AG04450 (cell line): Measurements from ENCODE around the gene GTPBP10. TPM values are rescaled to one million over a fixed set of nuclear protein-coding genes. Genes with fewer than 3 reads are reported as not detected.
"Not testable (repeated sequence)": the region's sequence is repeated elsewhere in the genome, so short reads cannot be mapped to it uniquely, and the experiment has no call there.

ENCODE experiments used
- CTCF ChIA-PET: fragments of 300-600, 350-600 bp; formaldehyde crosslinking; extraction: SDS; loops from one replicate; lab custom pipeline; 2022; ENCODE audit warnings: antibody characterized with exemption, inconsistent platforms; lab: Charles Lee
- POLR2A ChIA-PET: fragments of 350-600 bp; formaldehyde crosslinking; extraction: SDS; loops from one replicate; lab custom pipeline; 2021; ENCODE audit warnings: antibody characterized with exemption, inconsistent platforms; lab: Yijun Ruan, JAX
- DNase-seq: peaks from one replicate; pipeline ENCODE4 v3.0.0-alpha.2; 2011; ENCODE audit warnings: low read depth, low spot score
- H3K27ac ChIP-seq: one replicate; pipeline ENCODE4 v1.5.1; 2012; ENCODE audit warnings: low read depth, low read length, control low read depth
- H3K27me3 ChIP-seq: one replicate; pipeline ENCODE4 v1.6.0; 2012; ENCODE audit warnings: low read length; ENCODE audit not compliant: control insufficient read depth, insufficient read depth
- H3K4me3 ChIP-seq: 2 replicates; pipeline ENCODE4 v1.5.1; 2011; ENCODE audit warnings: mild to moderate bottlenecking, low read depth, low read length, control low read depth
- H3K9me3 ChIP-seq: 2 replicates; pipeline ENCODE4 v1.5.1; 2012; ENCODE audit warnings: low read length; ENCODE audit not compliant: control insufficient read depth, insufficient read depth
- polyA plus RNA-seq: library from polyadenylated mRNA; depleted of rRNA; stranded (reverse); fragments of >200 nt; gene quantifications from 2 replicates; pipeline ENCODE4 v1.2.3, GENCODE V29; 2011
- TF ChIP-seq, protein P1 (sequence below): IDR thresholded peaks from 2 replicates; pipeline ENCODE4 v1.5.1; 2011; ENCODE audit warnings: low read depth, low read length, control low read depth, inconsistent platforms

Gene GTPBP10
- polyA plus RNA-seq, 1 experiment: 30.0 TPM

DNA sequence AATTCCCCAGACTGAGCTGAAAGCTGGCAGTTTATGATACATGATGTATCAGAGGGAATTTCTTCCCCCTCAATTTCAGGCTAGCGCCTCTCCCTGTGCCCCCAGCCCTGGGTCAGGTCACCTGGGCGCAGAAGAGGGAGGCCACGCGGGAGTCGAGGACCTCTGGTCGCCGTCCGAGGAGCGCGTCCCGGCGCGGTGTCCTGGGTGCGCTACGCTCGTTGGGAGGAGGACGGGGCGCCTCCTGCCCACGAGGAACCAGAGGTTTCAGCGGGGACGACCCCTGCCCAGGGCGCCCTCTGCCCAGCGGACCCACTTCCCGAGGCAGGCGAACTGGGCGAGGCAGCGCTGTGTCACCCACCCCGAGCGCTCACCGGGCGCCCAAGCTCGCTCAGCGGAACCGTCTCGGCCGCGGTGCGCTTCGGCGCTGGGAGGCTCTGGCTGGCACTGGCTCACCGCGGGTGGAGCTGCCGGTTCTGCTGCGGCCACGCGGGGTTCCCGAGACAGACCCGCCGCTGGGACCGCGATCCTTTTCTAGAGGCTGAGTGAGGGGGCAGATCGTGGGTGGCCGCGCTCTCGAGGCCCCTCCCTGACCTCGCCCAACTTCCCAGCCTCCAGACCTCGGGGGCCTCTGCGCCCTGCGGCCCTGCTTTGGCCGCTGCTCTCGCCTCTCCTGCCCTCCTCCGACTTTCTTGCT, 25.6 kb upstream of the GTPBP10 start, which contains the start of gene FAM237B:
Gene FAM237B (minus strand): TSS at position 504 of the 694 bp plus-strand sequence. CDS start 1,556 bp downstream, outside the sequence.
- TF ChIP-seq, protein P1, sequence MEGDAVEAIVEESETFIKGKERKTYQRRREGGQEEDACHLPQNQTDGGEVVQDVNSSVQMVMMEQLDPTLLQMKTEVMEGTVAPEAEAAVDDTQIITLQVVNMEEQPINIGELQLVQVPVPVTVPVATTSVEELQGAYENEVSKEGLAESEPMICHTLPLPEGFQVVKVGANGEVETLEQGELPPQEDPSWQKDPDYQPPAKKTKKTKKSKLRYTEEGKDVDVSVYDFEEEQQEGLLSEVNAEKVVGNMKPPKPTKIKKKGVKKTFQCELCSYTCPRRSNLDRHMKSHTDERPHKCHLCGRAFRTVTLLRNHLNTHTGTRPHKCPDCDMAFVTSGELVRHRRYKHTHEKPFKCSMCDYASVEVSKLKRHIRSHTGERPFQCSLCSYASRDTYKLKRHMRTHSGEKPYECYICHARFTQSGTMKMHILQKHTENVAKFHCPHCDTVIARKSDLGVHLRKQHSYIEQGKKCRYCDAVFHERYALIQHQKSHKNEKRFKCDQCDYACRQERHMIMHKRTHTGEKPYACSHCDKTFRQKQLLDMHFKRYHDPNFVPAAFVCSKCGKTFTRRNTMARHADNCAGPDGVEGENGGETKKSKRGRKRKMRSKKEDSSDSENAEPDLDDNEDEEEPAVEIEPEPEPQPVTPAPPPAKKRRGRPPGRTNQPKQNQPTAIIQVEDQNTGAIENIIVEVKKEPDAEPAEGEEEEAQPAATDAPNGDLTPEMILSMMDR: no peak

DNA sequence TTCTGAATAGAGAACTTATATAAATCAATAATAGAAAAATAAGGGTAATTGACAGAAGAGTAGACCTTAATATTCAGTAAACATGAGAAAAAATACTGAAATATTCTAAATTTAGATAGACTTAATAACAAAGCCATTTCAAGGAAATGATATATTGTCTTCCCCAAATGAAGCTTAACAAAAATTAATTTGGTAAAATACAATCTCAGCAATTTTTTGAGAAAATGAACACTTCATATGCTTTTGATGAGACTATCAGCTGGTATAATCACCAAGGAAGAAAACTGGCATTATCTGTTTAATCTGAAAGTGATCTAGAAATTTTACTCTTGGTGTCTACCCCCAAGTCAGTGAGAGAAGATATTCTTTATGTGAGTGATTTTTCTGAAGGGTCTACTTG, 23.7 kb upstream of the GTPBP10 start:
- ChIA-PET CTCF (no interaction called here), POLR2A (no interaction called here)
- Histone ChIP-seq H3K4me3 (no peak overlapping the region), H3K9me3 (no peaks in the 10 kb centered on the region; the same call in 1 of the 2 replicates), H3K27me3 (peaks cover 25% of the 10 kb centered on the region), H3K27ac (no peak overlapping the region)
- no peak for DNase-seq
- TF ChIP-seq, protein P1: no peak

More for the DNA sequence above, 25.6 kb upstream of the GTPBP10 start, which contains the start of gene FAM237B:
- Histone ChIP-seq H3K4me3 (peak within 1 kb of the TSS; percentile 47), H3K27me3 (peaks cover 25% of the 10 kb centered on the region), H3K27ac (no peak within 1 kb of the TSS), H3K9me3 (no peaks in the 10 kb centered on the region; the same call in 1 of the 2 replicates)
- DNase-seq: no peak
- ChIA-PET CTCF (no interaction called here), POLR2A (no interaction called here)

DNA sequence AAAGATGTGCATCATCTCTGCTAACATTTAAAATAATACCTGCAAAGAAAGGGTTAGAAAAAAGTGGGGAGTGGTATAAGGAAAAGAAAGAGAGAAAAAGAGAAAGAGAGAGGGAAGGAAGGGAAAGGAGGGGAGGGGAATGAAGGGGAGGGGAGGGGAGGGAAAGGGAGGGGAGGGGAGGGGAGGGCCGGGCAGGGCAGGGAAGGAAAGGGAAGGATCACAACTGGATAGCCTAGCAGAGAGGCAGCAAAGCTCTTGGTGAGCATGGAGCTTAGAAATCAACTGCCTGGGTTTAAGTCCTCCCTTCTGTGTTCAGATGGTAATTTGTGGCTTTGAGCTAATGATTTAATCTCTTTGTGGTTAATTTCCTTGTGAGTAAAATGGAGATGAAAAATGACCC, 20.0 kb upstream of the GTPBP10 start:
- TF ChIP-seq, protein P1: no peak
- ChIA-PET CTCF (no interaction called here), POLR2A (no interaction called here)
- Histone ChIP-seq H3K4me3 (no peak overlapping the region), H3K9me3 (no peaks in the 10 kb centered on the region), H3K27ac (no peak overlapping the region), H3K27me3 (peaks cover 10% of the 10 kb centered on the region)
- no peak for DNase-seq

DNA sequence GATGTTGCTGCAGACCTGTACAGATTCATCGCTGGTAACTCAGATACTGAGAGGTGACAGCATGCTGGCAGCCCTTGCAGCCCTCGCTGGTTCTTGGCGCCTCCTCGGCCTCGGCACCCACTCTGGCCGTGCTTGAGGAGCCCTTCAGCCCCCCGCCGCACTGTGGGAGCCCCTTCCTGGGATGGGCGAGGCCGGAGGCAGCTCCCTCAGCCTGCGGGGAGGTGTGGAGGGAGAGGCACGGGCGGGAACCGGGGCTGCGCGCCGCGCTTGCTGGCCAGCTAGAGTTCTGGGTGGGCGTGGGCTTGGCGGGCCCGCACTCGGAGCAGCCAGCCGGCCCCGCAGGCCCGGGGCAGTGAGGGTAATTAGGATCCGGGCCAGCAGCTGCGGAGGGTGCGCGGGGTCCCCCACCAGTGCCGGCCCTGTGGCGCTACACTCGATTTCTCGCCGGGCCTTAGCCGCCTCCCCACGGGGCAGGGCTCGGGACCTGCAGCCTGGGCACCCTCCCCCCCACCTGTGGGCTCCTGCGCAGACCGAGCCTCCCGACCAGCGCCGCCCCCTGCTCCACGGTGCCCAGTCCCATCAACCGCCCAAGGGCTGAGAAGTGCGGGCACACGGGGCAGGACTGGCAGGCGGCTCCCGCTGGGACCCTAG, 12.2 kb upstream of the GTPBP10 start:
- Histone ChIP-seq H3K27ac (no peak overlapping the region), H3K4me3 (no peak overlapping the region), H3K27me3 (peaks cover 4% of the 10 kb centered on the region), H3K9me3 (peaks cover 4% of the 10 kb centered on the region; the same call in 1 of the 2 replicates)
- ChIA-PET POLR2A (no interaction called here), CTCF (interaction anchor here (1.9 kb wide), 1 partner anchor 11 kb away, joined by 7 read pairs; no protein-coding TSS in a partner anchor)
- TF ChIP-seq, protein P1: no peak
- DNase-seq: no peak

DNA sequence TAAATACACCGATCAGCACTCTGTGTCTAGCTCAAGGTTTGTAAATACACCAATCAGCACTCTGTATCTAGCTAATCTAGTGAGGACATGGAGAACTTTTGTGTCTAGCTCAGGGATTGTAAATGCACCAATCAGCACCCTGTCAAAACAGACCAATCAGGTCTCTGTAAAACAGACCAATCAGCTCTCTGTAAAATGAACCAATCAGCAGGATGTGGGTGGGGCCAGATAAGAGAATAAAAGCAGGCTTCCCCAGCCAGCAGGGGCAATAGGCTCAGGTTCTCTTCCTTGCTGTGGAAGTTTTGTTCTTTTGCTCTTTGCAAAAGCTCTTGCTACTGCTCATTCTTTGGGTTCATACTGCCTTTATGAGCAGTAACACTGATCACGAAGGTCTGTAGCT, 11.6 kb upstream of the GTPBP10 start:
- H3K9me3 ChIP-seq, H3K4me3 ChIP-seq, H3K27ac ChIP-seq, DNase-seq, POLR2A ChIA-PET, H3K27me3 ChIP-seq: not testable (repeated sequence)
- CTCF ChIA-PET: interaction anchor here (1.9 kb wide), 1 partner anchor 11 kb away, joined by 7 read pairs; no protein-coding TSS in a partner anchor
